K562 (cell line): ENCODE results near the gene RBM17. TPM values are rescaled to one million over a fixed set of nuclear protein-coding genes. Genes with fewer than 3 reads are reported as not detected.

Experiments used
- ATF4 ChIP-seq: fragments of 450-650 bp; formaldehyde crosslinking; IDR thresholded peaks from 2 replicates; pipeline ENCODE4 v1.4.0; 2022; ENCODE audit warnings: mild to moderate bottlenecking, moderate library complexity
- BACH1 ChIP-seq: fragments of 200-800 bp; sonication (Bioruptor generic); IDR thresholded peaks from 2 replicates; pipeline ENCODE4 v1.6.1; 2016; ENCODE audit warnings: missing genetic modification characterization, missing compliant biosample characterization
- BRF1 ChIP-seq: IDR thresholded peaks from 3 replicates; pipeline ENCODE4 v1.6.1; 2011; ENCODE audit warnings: borderline replicate concordance, mild to moderate bottlenecking; ENCODE audit not compliant: insufficient read length; ENCODE audit errors: extremely low read depth
- CTCF ChIP-seq, 3 experiments: IDR thresholded peaks in 2 of 3; conservative IDR thresholded peaks in 1 of 3; 2 replicates each; pipeline ENCODE4 v1.5.1; 2011 to 2012; ENCODE audit warnings: low read length in 3 of 3, mild to moderate bottlenecking in 3 of 3, control low read depth in 2 of 3, improper control_type of control experiment in 1 of 3, inconsistent platforms in 1 of 3, low read depth in 1 of 3, mixed read lengths in 1 of 3, moderate library complexity in 1 of 3; ENCODE audit not compliant: insufficient read depth in 2 of 3
- ELF1 ChIP-seq: fragments of 200-800 bp; sonication (Bioruptor generic); IDR thresholded peaks from 2 replicates; pipeline ENCODE4 v1.6.1; 2016; ENCODE audit warnings: missing genetic modification characterization, missing compliant biosample characterization
- FOSL1 ChIP-seq: fragments of 200-800 bp; sonication (Bioruptor generic); conservative IDR thresholded peaks from 2 replicates; pipeline ENCODE4 v1.6.1; 2016; ENCODE audit warnings: missing genetic modification characterization, missing compliant biosample characterization
- MAX ChIP-seq: sonication (generic); formaldehyde crosslinking; IDR thresholded peaks from 2 replicates; pipeline ENCODE4 v1.9.0; 2022; ENCODE audit warnings: mild to moderate bottlenecking, missing genetic modification reagents
- NRF1 ChIP-seq, 2 experiments: fragments of 450-650 bp; IDR thresholded peaks in 1 of 2; conservative IDR thresholded peaks in 1 of 2; 2 replicates each; pipeline ENCODE4 v1.6.1; 2014; ENCODE audit warnings: mild to moderate bottlenecking in 2 of 2
- PBX2 ChIP-seq, 2 experiments: IDR thresholded peaks in 1 of 2; conservative IDR thresholded peaks in 1 of 2; 2 replicates each; pipeline ENCODE4 v1.6.1; 2016; ENCODE audit warnings: low read depth in 2 of 2, mild to moderate bottlenecking in 1 of 2, missing compliant biosample characterization in 1 of 2, missing genetic modification characterization in 1 of 2, moderate library complexity in 1 of 2
- SAP30 ChIP-seq: fragments of 200-600 bp; sonication (generic); IDR thresholded peaks from 2 replicates; pipeline ENCODE4 v1.6.1; 2012; ENCODE audit warnings: borderline replicate concordance, low read depth, mild to moderate bottlenecking, moderate library complexity, low read length, control low read depth, inconsistent platforms; ENCODE audit not compliant: insufficient read depth, poor library complexity, severe bottlenecking
- SOX6 ChIP-seq: fragments of 450-650 bp; IDR thresholded peaks from 2 replicates; pipeline ENCODE4 v1.6.1; 2014; ENCODE audit warnings: mild to moderate bottlenecking
- SRSF1 ChIP-seq: fragments of 200-400 bp; formaldehyde crosslinking; IDR thresholded peaks from 2 replicates; pipeline ENCODE4 v1.6.1; 2017; ENCODE audit warnings: mild to moderate bottlenecking, low read depth, low read length, moderate library complexity
- ZFP1 ChIP-seq: fragments of 450-650 bp; formaldehyde crosslinking; IDR thresholded peaks from 2 replicates; pipeline ENCODE4 v1.4.0; 2020; ENCODE audit warnings: mild to moderate bottlenecking, mixed read lengths
- ZNF134 ChIP-seq: fragments of 250-450 bp; sonication (Bioruptor Pico); conservative IDR thresholded peaks from 2 replicates; pipeline ENCODE4 v1.4.0; 2020
- polyA plus RNA-seq, 8 experiments: library from polyadenylated mRNA; depleted of rRNA in 4 of 8; stranded (reverse) in 5 of 8; unstranded in 3 of 8; fragments of >200 nt; fragmentation: Nextera tagmentation in 2 of 8; fragmentation: Illumina TruSeq in 1 of 8; extraction: Ambion mirVana in 2 of 8; extraction: Trizol in 1 of 8; gene quantifications; 2 replicates each; pipeline versions ENCODE4 v1.2.1 to v1.2.3, GENCODE V29; 2011 to 2014; ENCODE audit warnings: inconsistent platforms in 1 of 8, missing spikeins in 1 of 8
- total RNA-seq, 7 experiments: library from RNA; depleted of rRNA in 6 of 7; stranded (reverse); fragments of >200 nt in 6 of 7; fragmentation: Illumina TruSeq in 2 of 7; extraction: Trizol in 2 of 7; gene quantifications; 2 replicates each; pipeline versions ENCODE4 v1.2.1 to v1.2.3, GENCODE V29; 2011 to 2021; ENCODE audit warnings: low replicate concordance in 1 of 7

Gene RBM17
- total and polyA plus RNA-seq, 9 of the 15 experiments (the other 6 are each of a cell fraction or from before 2014, with no cell fraction given): 23.6 to 217 (median 124) TPM

- TF ChIP-seq CTCF (IDR thresholded peaks at IDR 0.05 in 2 of 3, conservative IDR thresholded peaks at IDR 0.05 in 1 of 3; ENCODE audit: insufficient read depth in 2 of 3, low read depth in 1 of 3, low read length in 3 of 3) (peak; percentile 74 to 92 (median 79)), SRSF1 (no peak), ELF1 (tag) (peak; percentile 65), ZNF134 (CRISPR knock-in tag) (no peak), NRF1 (conservative IDR thresholded peaks at IDR 0.05 in 1 of 2, IDR thresholded peaks at IDR 0.05 in 1 of 2) (peak; percentile 9 to 42; a peak in 2 of 4 replicates), ZFP1 (CRISPR knock-in tag) (no peak), ATF4 (CRISPR knock-in tag) (no peak), SOX6 (0 out of 2 replicates have a peak, but pooled peaks have one; percentile 15), FOSL1 (no peak), BACH1 (tag) (no peak), SAP30 (peak; percentile 64), BRF1 (no peak), PBX2 (CRISPR knock-in tag; IDR thresholded peaks at IDR 0.05; ENCODE audit: low read depth) (no peak), PBX2 (tag; conservative IDR thresholded peaks at IDR 0.05; ENCODE audit: low read depth) (0 out of 2 replicates have a peak, but pooled peaks have one; percentile 41), MAX (CRISPR knock-in tag) (peak; percentile 19; the same call in 1 of the 2 replicates)
Measured at GRCh38 chr10:6151087-6151977, 62.5 kb downstream of the RBM17 start (continued).
